ENCODE data around the gene OST4. TPM values are rescaled to one million over a fixed set of nuclear protein-coding genes. Genes with fewer than 3 reads are reported as not detected.

OST4 gene
- polyA plus RNA-seq, 3 donors = 209 to 635 (median 615) TPM

DNA sequence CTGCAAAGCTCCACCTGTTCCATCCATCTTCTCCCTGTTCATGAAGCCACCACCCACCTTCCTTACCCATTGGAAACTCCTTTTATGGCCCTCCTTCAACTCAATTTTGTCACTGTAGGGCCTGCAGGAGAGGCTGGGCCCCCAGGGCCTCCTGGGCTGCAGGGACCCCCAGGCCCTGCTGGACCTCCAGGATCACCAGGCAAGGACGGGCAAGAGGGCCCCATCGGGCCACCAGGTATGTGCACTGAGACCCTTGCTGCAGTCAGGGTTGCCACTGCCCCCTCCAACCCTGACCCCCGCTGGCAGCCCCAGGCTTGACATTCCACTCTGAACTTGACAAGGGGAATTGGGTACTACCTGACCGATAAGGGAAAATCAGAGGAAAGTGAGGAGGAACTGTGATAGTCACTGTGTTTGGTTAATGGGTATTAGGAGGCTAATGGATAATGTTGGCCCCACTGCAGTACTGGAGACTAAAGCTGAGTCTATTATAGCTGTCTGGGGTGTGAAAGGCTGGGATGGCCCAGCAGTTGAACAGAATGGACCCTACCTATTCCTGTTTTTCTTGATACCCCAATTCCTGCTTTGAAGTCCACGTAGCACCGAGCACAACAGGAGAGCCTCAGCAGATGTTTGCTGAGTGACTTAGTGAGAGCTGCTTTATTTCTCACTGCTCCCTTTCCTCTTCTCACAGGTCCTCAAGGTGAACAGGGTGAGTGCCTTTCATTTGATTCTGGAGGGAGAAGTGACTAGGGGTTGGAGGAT, 13.0 kb upstream of the OST4 start:
- H3K36me3 ChIP-seq (replicated peaks in 1 of 2; ENCODE audit: control insufficient read depth in 1 of 2, insufficient read depth in 2 of 2, low read length in 2 of 2) = no peaks in the 10 kb centered on the region
- H3K27me3 ChIP-seq (ENCODE audit: control insufficient read depth in 2 of 2, insufficient read depth in 2 of 2, low read length in 2 of 2) = no peaks in the 10 kb centered on the region
- Mint-ChIP-seq H3K4me1 (peaks cover 45% of the 10 kb centered on the region), H3K27me3 (ENCODE audit: low read depth in 3 of 3) (peaks cover 0 to 7% (median 5%) of the 10 kb centered on the region in 3 donors), H3K27ac (no peak overlapping the region), H3K4me3 (peak overlapping the region in 1 of 2 donors; percentile 85), H3K36me3 (no peaks in the 10 kb centered on the region), H3K9me3 (no peaks in the 10 kb centered on the region)
- no peak overlapping the region for H3K4me3 ChIP-seq (replicated peaks in 1 of 3; ENCODE audit: low read depth in 2 of 3, low read length in 3 of 3)
- intact Hi-C loops (cut with micrococcal nuclease) = loop anchor here (5.0 kb wide), 2 partner anchors 32 to 128 kb away; partner anchors contain the start of genes AGBL5 (in 2 of the 2), ATRAID (in 1 of the 2) and SLC5A6 (in 1 of the 2)
- H3K27ac ChIP-seq (ENCODE audit: low read depth in 1 of 2, low read length in 2 of 2) = no peak overlapping the region
- H4K20me1 ChIP-seq (ENCODE audit: insufficient read depth, low read length) = no peaks in the 10 kb centered on the region
- TF ChIP-seq, protein P1, sequence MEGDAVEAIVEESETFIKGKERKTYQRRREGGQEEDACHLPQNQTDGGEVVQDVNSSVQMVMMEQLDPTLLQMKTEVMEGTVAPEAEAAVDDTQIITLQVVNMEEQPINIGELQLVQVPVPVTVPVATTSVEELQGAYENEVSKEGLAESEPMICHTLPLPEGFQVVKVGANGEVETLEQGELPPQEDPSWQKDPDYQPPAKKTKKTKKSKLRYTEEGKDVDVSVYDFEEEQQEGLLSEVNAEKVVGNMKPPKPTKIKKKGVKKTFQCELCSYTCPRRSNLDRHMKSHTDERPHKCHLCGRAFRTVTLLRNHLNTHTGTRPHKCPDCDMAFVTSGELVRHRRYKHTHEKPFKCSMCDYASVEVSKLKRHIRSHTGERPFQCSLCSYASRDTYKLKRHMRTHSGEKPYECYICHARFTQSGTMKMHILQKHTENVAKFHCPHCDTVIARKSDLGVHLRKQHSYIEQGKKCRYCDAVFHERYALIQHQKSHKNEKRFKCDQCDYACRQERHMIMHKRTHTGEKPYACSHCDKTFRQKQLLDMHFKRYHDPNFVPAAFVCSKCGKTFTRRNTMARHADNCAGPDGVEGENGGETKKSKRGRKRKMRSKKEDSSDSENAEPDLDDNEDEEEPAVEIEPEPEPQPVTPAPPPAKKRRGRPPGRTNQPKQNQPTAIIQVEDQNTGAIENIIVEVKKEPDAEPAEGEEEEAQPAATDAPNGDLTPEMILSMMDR (IDR thresholded peaks at IDR 0.05) = no peak
- no peak overlapping the region for H3K4me2 ChIP-seq (replicated peaks; ENCODE audit: extremely low read depth, low read length, poor library complexity, severe bottlenecking)
- H3K4me1 ChIP-seq (ENCODE audit: control insufficient read depth in 1 of 2, insufficient read depth in 2 of 2, low read length in 2 of 2) = peaks cover 42 to 52% of the 10 kb centered on the region in 2 donors
- peaks cover under 1% of the 10 kb centered on the region for H3K79me2 ChIP-seq (ENCODE audit: insufficient read depth, low read length)
- H3K9me3 ChIP-seq (replicated peaks in 1 of 2; ENCODE audit: control insufficient read depth in 1 of 2, insufficient read depth in 1 of 2, low read length in 2 of 2) = no peaks in the 10 kb centered on the region
- 96% methylated on average over 4 of the region's 6 CpGs for WGBS (ENCODE audit: insufficient coverage)
- no peak overlapping the region for H2AFZ ChIP-seq (ENCODE audit: insufficient read depth, low read depth, low read length, poor library complexity, severe bottlenecking)
- no peak for DNase-seq
- H3K9ac ChIP-seq (ENCODE audit: insufficient read depth, low read length, poor library complexity, severe bottlenecking) = no peak overlapping the region

DNA sequence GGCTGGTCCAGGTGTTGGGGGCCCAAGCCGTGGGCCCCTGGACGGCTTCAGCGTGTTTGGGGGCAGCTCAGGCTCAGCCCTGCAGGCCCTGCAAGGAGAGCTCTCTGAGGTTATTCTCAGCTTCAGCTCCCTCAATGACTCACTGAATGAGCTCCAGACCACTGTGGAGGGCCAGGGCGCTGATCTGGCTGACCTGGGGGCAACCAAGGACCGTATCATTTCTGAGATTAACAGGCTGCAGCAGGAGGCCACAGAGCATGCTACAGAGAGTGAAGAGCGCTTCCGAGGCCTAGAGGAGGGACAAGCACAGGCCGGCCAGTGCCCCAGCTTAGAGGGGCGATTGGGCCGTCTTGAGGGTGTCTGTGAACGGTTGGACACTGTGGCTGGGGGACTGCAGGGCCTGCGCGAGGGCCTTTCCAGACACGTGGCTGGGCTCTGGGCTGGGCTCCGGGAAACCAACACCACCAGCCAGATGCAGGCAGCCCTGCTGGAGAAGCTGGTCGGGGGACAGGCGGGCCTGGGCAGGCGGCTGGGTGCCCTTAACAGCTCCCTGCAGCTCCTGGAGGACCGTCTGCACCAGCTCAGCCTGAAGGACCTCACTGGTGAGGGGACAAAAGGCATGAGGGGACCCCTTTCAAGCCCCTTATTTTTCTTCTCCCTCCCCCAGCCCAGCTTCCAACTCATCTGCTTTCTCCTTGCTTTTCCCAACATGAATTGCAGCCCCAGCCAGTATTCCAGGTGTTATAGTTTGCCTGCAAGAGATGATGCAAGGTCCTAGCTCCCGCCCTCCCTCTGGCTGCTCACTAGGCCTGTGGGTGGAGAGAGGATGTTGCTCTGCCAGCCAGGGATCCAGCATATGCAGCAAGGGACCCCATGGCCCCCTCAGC, 12.2 kb upstream of the OST4 start:
- H3K36me3 Mint-ChIP-seq = no peaks in the 10 kb centered on the region
- H3K4me3 Mint-ChIP-seq = no peak overlapping the region
- Histone ChIP-seq H3K4me3 (replicated peaks in 1 of 3; ENCODE audit: low read depth in 2 of 3, low read length in 3 of 3) (no peak overlapping the region), H3K4me2 (replicated peaks; ENCODE audit: extremely low read depth, low read length, poor library complexity, severe bottlenecking) (no peak overlapping the region), H3K36me3 (replicated peaks in 1 of 2; ENCODE audit: control insufficient read depth in 1 of 2, insufficient read depth in 2 of 2, low read length in 2 of 2) (no peaks in the 10 kb centered on the region), H3K4me1 (ENCODE audit: control insufficient read depth in 1 of 2, insufficient read depth in 2 of 2, low read length in 2 of 2) (peaks cover 50 to 60% of the 10 kb centered on the region in 2 donors), H4K20me1 (ENCODE audit: insufficient read depth, low read length) (no peaks in the 10 kb centered on the region), H3K79me2 (ENCODE audit: insufficient read depth, low read length) (peaks cover 5% of the 10 kb centered on the region), H2AFZ (ENCODE audit: insufficient read depth, low read depth, low read length, poor library complexity, severe bottlenecking) (no peak overlapping the region), H3K27ac (ENCODE audit: low read depth in 1 of 2, low read length in 2 of 2) (no peak overlapping the region), H3K9ac (ENCODE audit: insufficient read depth, low read length, poor library complexity, severe bottlenecking) (no peak overlapping the region), H3K27me3 (ENCODE audit: control insufficient read depth in 2 of 2, insufficient read depth in 2 of 2, low read length in 2 of 2) (no peaks in the 10 kb centered on the region), H3K9me3 (replicated peaks in 1 of 2; ENCODE audit: control insufficient read depth in 1 of 2, insufficient read depth in 1 of 2, low read length in 2 of 2) (no peaks in the 10 kb centered on the region)
- peak overlapping the region in 1 of 7 donors; percentile 30 for H3K27ac Mint-ChIP-seq
- peaks cover 1 to 7% (median 5%) of the 10 kb centered on the region in 3 donors for H3K27me3 Mint-ChIP-seq (ENCODE audit: low read depth in 3 of 3)
- H3K4me1 Mint-ChIP-seq = peaks cover 48% of the 10 kb centered on the region
- intact Hi-C loops (cut with micrococcal nuclease) = no loop called here
- TF ChIP-seq, protein P1 (IDR thresholded peaks at IDR 0.05) = no peak
- DNase-seq = no peak
- 94% methylated on average over 15 of the region's 20 CpGs for WGBS (ENCODE audit: insufficient coverage)
- H3K9me3 Mint-ChIP-seq = no peaks in the 10 kb centered on the region

Data from CD14-positive monocyte (primary cell).